HG03378 (cell line): ENCODE measurements around the gene LRIT1.
"Not testable (repeated sequence)": the region's sequence is repeated elsewhere in the genome, so short reads cannot be mapped to it uniquely, and the experiment has no call there.

Experiments used
- ATAC-seq: cut with Tn5 transposase; IDR thresholded peaks from one replicate; pipeline ENCODE4 v1.9.1; 2021; ENCODE audit warnings: mild to moderate bottlenecking, moderate library complexity; ENCODE audit not compliant: unreplicated experiment

LRIT1 gene

GRCh38 chr10:84241185-84241790 lies at the start of gene LRIT1:
Gene LRIT1, minus strand, starts transcription at chr10:84241546. Its CDS starts 107 bp downstream, at chr10:84241439.
- no peak for ATAC-seq

- no peak for ATAC-seq
These were observed 48.9 kb upstream of the LRIT1 start for GRCh38 chr10:84290235-84290634.

GRCh38 chr10:84289521-84290200 lies 48.3 kb upstream of the LRIT1 start:
- no peak for ATAC-seq

GRCh38 chr10:84288151-84288550 lies 46.8 kb upstream of the LRIT1 start:
- ATAC-seq, result no peak

- no peak for ATAC-seq
These were observed 45.3 kb upstream of the LRIT1 start for GRCh38 chr10:84286695-84287094.

- ATAC-seq, result not testable (repeated sequence)
These were observed 38.6 kb upstream of the LRIT1 start for GRCh38 chr10:84279876-84280475.

- no peak for ATAC-seq
These were observed 29.4 kb upstream of the LRIT1 start for GRCh38 chr10:84270708-84271107.

GRCh38 chr10:84269773-84270172 lies 28.4 kb upstream of the LRIT1 start:
- no peak for ATAC-seq

GRCh38 chr10:84269162-84269561 lies 27.8 kb upstream of the LRIT1 start:
- ATAC-seq, result no peak

- ATAC-seq, result peak; percentile 65
These were observed 26.3 kb upstream of the LRIT1 start for GRCh38 chr10:84267503-84268126.

- no peak for ATAC-seq
These were observed 24.1 kb upstream of the LRIT1 start for GRCh38 chr10:84265418-84265817.

- peak; percentile 85 for ATAC-seq
These were observed 23.3 kb upstream of the LRIT1 start for GRCh38 chr10:84264611-84265141.

- ATAC-seq, result no peak
These were observed 22.4 kb upstream of the LRIT1 start for GRCh38 chr10:84263716-84264115.

GRCh38 chr10:84262190-84262956 lies 21.0 kb upstream of the LRIT1 start:
- no peak for ATAC-seq

- ATAC-seq, result no peak
These were observed 20.0 kb upstream of the LRIT1 start for GRCh38 chr10:84261236-84261915.

- ATAC-seq, result no peak
These were observed 16.8 kb upstream of the LRIT1 start for GRCh38 chr10:84258034-84258695.

- no peak for ATAC-seq
These were observed 16.1 kb upstream of the LRIT1 start for GRCh38 chr10:84257343-84258020.

- ATAC-seq, result no peak
These were observed 15.4 kb upstream of the LRIT1 start for GRCh38 chr10:84256510-84257342.
